ENCODE measurements around the gene PALMD. TPM values are rescaled to one million over a fixed set of nuclear protein-coding genes. Genes with fewer than 3 reads are reported as not detected.

Gene PALMD
- total RNA-seq, 1 donor from 2014 or later = 0.58 TPM

DNA sequence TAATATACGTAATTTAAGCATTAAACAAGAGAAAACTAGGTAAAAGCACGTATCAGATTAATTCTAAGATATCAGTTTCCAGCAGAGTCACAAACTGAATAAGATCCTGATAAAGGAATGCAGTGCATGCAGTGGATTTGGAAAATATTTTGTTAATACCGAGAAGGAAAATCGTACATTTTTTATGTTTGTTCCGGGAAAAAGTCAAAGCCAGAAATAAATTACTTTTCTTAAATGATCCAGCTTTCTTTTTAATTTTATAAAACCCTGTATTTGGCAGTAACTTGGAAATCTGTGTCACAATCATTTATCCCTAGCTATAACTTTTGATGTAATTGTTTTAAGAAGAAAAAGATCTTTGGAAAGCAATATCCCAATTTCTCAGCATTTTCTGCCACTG is 955 bp downstream of the PALMD start:
- Mint-ChIP-seq H3K4me3 (no peak overlapping the region), H3K9me3 (no peaks in the 10 kb centered on the region), H3K27me3 (ENCODE audit: low read depth) (no peaks in the 10 kb centered on the region), H3K4me1 (peaks cover 42% of the 10 kb centered on the region), H3K36me3 (no peaks in the 10 kb centered on the region), H3K27ac (no peak overlapping the region)
- no peak for TF ChIP-seq CTCF (IDR thresholded peaks at IDR 0.05; ENCODE audit: unreplicated experiment)
- no peak for DNase-seq (ENCODE audit: low spot score in 2 of 2, unreplicated experiment in 2 of 2)

GRCh38 chr1:99647490-99647889 is 1.6 kb downstream of the PALMD start:
- no peaks in the 10 kb centered on the region for H3K27me3 Mint-ChIP-seq (ENCODE audit: low read depth)
- H3K4me3 Mint-ChIP-seq = no peak overlapping the region
- peaks cover 42% of the 10 kb centered on the region for H3K4me1 Mint-ChIP-seq
- TF ChIP-seq CTCF (IDR thresholded peaks at IDR 0.05; ENCODE audit: unreplicated experiment) = no peak
- no peaks in the 10 kb centered on the region for H3K36me3 Mint-ChIP-seq
- no peak for DNase-seq (ENCODE audit: low spot score in 2 of 2, unreplicated experiment in 2 of 2)
- no peak overlapping the region for H3K27ac Mint-ChIP-seq
- H3K9me3 Mint-ChIP-seq = no peaks in the 10 kb centered on the region

DNA sequence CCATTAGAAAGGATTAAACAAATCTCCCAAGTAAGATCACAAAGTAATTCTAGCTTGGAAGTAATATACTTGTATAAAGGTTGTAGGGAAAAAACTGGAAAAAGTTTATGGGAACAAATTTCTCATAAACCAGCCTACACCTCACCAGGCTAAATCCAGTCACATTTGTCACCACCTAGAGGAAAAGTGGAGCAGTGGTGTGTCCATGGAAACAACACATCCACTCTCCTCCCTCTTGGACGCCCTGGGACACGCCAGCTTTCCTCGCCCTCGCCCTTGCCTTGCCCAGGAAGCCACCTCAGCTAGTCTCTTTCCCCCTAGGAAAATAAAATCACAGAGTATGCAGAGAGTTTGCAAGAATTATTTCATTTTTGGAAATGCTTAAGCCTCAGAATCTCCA is 2.2 kb downstream of the PALMD start:
- H3K36me3 Mint-ChIP-seq = no peaks in the 10 kb centered on the region
- H3K27me3 Mint-ChIP-seq (ENCODE audit: low read depth) = no peaks in the 10 kb centered on the region
- peaks cover 44% of the 10 kb centered on the region for H3K4me1 Mint-ChIP-seq
- TF ChIP-seq CTCF (IDR thresholded peaks at IDR 0.05; ENCODE audit: unreplicated experiment) = no peak
- DNase-seq (ENCODE audit: low spot score in 2 of 2, unreplicated experiment in 2 of 2) = no peak
- no peaks in the 10 kb centered on the region for H3K9me3 Mint-ChIP-seq
- no peak overlapping the region for H3K4me3 Mint-ChIP-seq
- no peak overlapping the region for H3K27ac Mint-ChIP-seq

- no peak for DNase-seq (ENCODE audit: low spot score in 2 of 2, unreplicated experiment in 2 of 2)
- no peaks in the 10 kb centered on the region for H3K27me3 Mint-ChIP-seq (ENCODE audit: low read depth)
- H3K36me3 Mint-ChIP-seq = no peaks in the 10 kb centered on the region
- no peak overlapping the region for H3K4me3 Mint-ChIP-seq
- TF ChIP-seq CTCF (IDR thresholded peaks at IDR 0.05; ENCODE audit: unreplicated experiment) = no peak
- H3K27ac Mint-ChIP-seq = no peak overlapping the region
- H3K9me3 Mint-ChIP-seq = no peaks in the 10 kb centered on the region
- H3K4me1 Mint-ChIP-seq = peaks cover 42% of the 10 kb centered on the region
Observed at GRCh38 chr1:99650030-99650429, 4.1 kb downstream of the PALMD start.

DNA sequence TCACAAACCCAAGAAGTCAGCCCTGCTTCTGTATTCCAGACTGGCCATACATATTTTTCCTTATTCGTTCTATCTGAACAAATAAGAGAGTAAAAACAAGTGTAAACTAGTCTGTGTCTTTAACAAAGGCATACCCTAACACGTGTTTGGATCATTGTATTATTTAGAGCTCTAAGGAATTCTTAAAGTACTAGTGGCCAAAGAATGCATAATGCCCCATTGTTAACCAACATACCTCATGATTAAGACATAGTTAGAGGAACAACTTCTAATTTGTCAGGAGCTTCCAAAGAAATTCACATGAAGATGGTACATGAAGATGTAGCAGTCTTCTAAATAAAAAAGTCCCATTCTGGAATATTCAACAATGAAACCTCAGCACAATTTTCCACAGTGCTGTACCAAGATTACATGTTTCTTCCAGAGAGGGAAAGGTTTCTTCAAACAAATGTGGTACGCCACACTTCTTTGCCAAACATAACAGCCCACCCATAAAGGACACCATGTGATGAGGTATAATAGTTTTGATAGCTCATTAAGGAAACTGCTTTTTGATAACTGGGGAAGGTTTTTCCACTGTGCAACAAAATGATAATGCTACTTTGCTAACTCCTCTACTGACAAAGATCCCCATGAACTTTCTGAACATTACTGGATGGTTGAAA is 5.0 kb downstream of the PALMD start:
- no peaks in the 10 kb centered on the region for H3K36me3 Mint-ChIP-seq
- TF ChIP-seq CTCF (IDR thresholded peaks at IDR 0.05; ENCODE audit: unreplicated experiment) = no peak
- no peak overlapping the region for H3K27ac Mint-ChIP-seq
- no peak for DNase-seq (ENCODE audit: low spot score in 2 of 2, unreplicated experiment in 2 of 2)
- no peaks in the 10 kb centered on the region for H3K27me3 Mint-ChIP-seq (ENCODE audit: low read depth)
- H3K4me1 Mint-ChIP-seq = peaks cover 34% of the 10 kb centered on the region
- no peak overlapping the region for H3K4me3 Mint-ChIP-seq
- H3K9me3 Mint-ChIP-seq = no peaks in the 10 kb centered on the region

GRCh38 chr1:99652881-99653281 is 7.0 kb downstream of the PALMD start:
- H3K27me3 Mint-ChIP-seq (ENCODE audit: low read depth) = no peaks in the 10 kb centered on the region
- no peak for DNase-seq (ENCODE audit: low spot score in 2 of 2, unreplicated experiment in 2 of 2)
- H3K9me3 Mint-ChIP-seq = no peaks in the 10 kb centered on the region
- peaks cover 16% of the 10 kb centered on the region for H3K4me1 Mint-ChIP-seq
- no peak for TF ChIP-seq CTCF (IDR thresholded peaks at IDR 0.05; ENCODE audit: unreplicated experiment)
- no peak overlapping the region for H3K4me3 Mint-ChIP-seq
- no peak overlapping the region for H3K27ac Mint-ChIP-seq
- no peaks in the 10 kb centered on the region for H3K36me3 Mint-ChIP-seq
